IMR-90 (cell line): Measurements from ENCODE around the gene EYS. TPM values are rescaled to one million over a fixed set of nuclear protein-coding genes. Genes with fewer than 3 reads are reported as not detected.

ENCODE experiments used
- ATAC-seq: fragments of 200-7000 bp; cut with Tn5 transposase; 2 replicates; pipeline ENCODE4 v1.9.1; 2020; ENCODE audit warnings: low read depth, mild to moderate bottlenecking, moderate library complexity
- BruUV-seq: library from RNA; stranded (reverse); fragments of 400-500 nt; replicated peaks from 2 replicates; lab custom pipeline; 2021; lab: Mats Ljungman, UMichigan
- CTCF ChIA-PET: fragments of 300-600 bp; formaldehyde crosslinking; extraction: SDS; loops from one replicate; lab custom pipeline; 2021; ENCODE audit warnings: antibody characterized with exemption; lab: Yijun Ruan, JAX
- POLR2A ChIA-PET: fragments of 300-600 bp; sonication (Branson Sonifier 250); formaldehyde crosslinking; loops from one replicate; lab custom pipeline; 2022; ENCODE audit warnings: antibody characterized with exemption; ENCODE audit not compliant: unreplicated experiment; lab: Charles Lee
- DNase-seq: peaks from one replicate; pipeline ENCODE4 v3.0.0; 2013
- H2AFZ ChIP-seq: replicated peaks from 2 replicates; pipeline ENCODE3; 2013; ENCODE audit warnings: low read length, mild to moderate bottlenecking; ENCODE audit not compliant: poor library complexity
- H2AK5ac ChIP-seq: 2 replicates; pipeline ENCODE4 v1.6.1; 2013; ENCODE audit warnings: low read depth, low read length, inconsistent platforms
- H2AK9ac ChIP-seq: replicated peaks from 2 replicates; pipeline ENCODE3; 2013; ENCODE audit warnings: mild to moderate bottlenecking, low read depth, low read length, moderate library complexity; ENCODE audit not compliant: poor library complexity
- H2BK120ac ChIP-seq: 2 replicates; pipeline ENCODE4 v1.6.1; 2013; ENCODE audit warnings: low read depth, low read length, inconsistent platforms
- H2BK15ac ChIP-seq: 3 replicates; pipeline ENCODE4 v1.6.1; 2013; ENCODE audit warnings: low read depth, low read length, inconsistent platforms
- H2BK20ac ChIP-seq: 2 replicates; pipeline ENCODE4 v1.6.1; 2013; ENCODE audit warnings: low read depth, mild to moderate bottlenecking, inconsistent platforms, low read length, moderate library complexity
- H2BK5ac ChIP-seq: 2 replicates; pipeline ENCODE4 v1.6.1; 2013; ENCODE audit warnings: mild to moderate bottlenecking, low read depth, low read length, inconsistent platforms; ENCODE audit not compliant: poor library complexity, severe bottlenecking
- H3K14ac ChIP-seq: replicated peaks from 2 replicates; pipeline ENCODE4 v1.6.1; 2013; ENCODE audit warnings: low read depth, low read length, inconsistent platforms
- H3K18ac ChIP-seq: 2 replicates; pipeline ENCODE4 v1.6.1; 2013; ENCODE audit warnings: low read depth, low read length, control low read depth
- H3K23ac ChIP-seq: 2 replicates; pipeline ENCODE4 v1.6.1; 2013; ENCODE audit warnings: low read depth, low read length, inconsistent platforms
- H3K27ac ChIP-seq: 2 replicates; pipeline ENCODE4 v1.5.1; 2013; ENCODE audit warnings: mild to moderate bottlenecking, control low read depth, low read length; ENCODE audit not compliant: insufficient read depth
- H3K27me3 ChIP-seq: 2 replicates; pipeline ENCODE4 v1.6.1; 2013; ENCODE audit warnings: low read length; ENCODE audit not compliant: control insufficient read depth, insufficient read depth
- H3K36me3 ChIP-seq: 2 replicates; pipeline ENCODE4 v1.6.1; 2013; ENCODE audit warnings: low read length, mixed read lengths; ENCODE audit not compliant: control insufficient read depth, insufficient read depth
- H3K4ac ChIP-seq: 2 replicates; pipeline ENCODE4 v1.6.1; 2013; ENCODE audit warnings: low read depth, low read length, inconsistent platforms
- H3K4me1 ChIP-seq: 2 replicates; pipeline ENCODE4 v1.6.1; 2013; ENCODE audit warnings: low read length, mixed read lengths; ENCODE audit not compliant: control insufficient read depth, insufficient read depth
- H3K4me2 ChIP-seq: 2 replicates; pipeline ENCODE4 v1.6.1; 2013; ENCODE audit warnings: low read depth, mild to moderate bottlenecking, control low read depth, low read length, moderate library complexity
- H3K4me3 ChIP-seq: 2 replicates; pipeline ENCODE4 v1.5.1; 2013; ENCODE audit warnings: low read depth, mild to moderate bottlenecking, control low read depth, low read length, moderate library complexity; ENCODE audit not compliant: insufficient read depth
- H3K56ac ChIP-seq: 2 replicates; pipeline ENCODE4 v1.6.1; 2013; ENCODE audit warnings: low read length, inconsistent platforms; ENCODE audit not compliant: insufficient read depth; ENCODE audit errors: extremely low read depth
- H3K79me1 ChIP-seq, 2 experiments: 2 replicates each; pipeline ENCODE4 v1.6.1; 2013; ENCODE audit warnings: low read length in 2 of 2, inconsistent platforms in 1 of 2, low read depth in 1 of 2
- H3K9ac ChIP-seq: 2 replicates; pipeline ENCODE4 v1.6.1; 2013; ENCODE audit warnings: low read depth, low read length, control low read depth
- H3K9me1 ChIP-seq: 2 replicates; pipeline ENCODE4 v1.6.1; 2013; ENCODE audit warnings: low read length, inconsistent platforms; ENCODE audit not compliant: insufficient read depth
- H3K9me3 ChIP-seq: 2 replicates; pipeline ENCODE4 v1.6.1; 2013; ENCODE audit warnings: low read length; ENCODE audit not compliant: control insufficient read depth, insufficient read depth
- H4K20me1 ChIP-seq: 2 replicates; pipeline ENCODE4 v1.6.1; 2013; ENCODE audit warnings: low read length, inconsistent platforms; ENCODE audit not compliant: insufficient read depth
- H4K5ac ChIP-seq: 2 replicates; pipeline ENCODE4 v1.6.1; 2013; ENCODE audit warnings: mild to moderate bottlenecking, low read depth, low read length, control low read depth
- H4K8ac ChIP-seq, 2 experiments: 2 replicates each; pipeline ENCODE4 v1.6.1; 2013; ENCODE audit warnings: low read depth in 2 of 2, low read length in 2 of 2, control low read depth in 1 of 2, inconsistent platforms in 1 of 2
- H4K91ac ChIP-seq: 2 replicates; pipeline ENCODE4 v1.6.1; 2013; ENCODE audit warnings: low read depth, low read length, inconsistent platforms; ENCODE audit not compliant: insufficient read depth
- CTCF ChIP-seq: conservative IDR thresholded peaks from 2 replicates; pipeline ENCODE4 v1.5.1; 2012; ENCODE audit warnings: mild to moderate bottlenecking, low read depth, low read length, improper control_type of control experiment
- ELK1 ChIP-seq: fragments of 150-350 bp; IDR thresholded peaks from 2 replicates; pipeline ENCODE4 v1.6.1; 2016; ENCODE audit warnings: low read depth, mild to moderate bottlenecking, low read length, moderate library complexity, borderline replicate concordance
- POLR2A ChIP-seq: IDR thresholded peaks from 2 replicates; pipeline ENCODE4 v1.6.1; 2012; ENCODE audit warnings: mild to moderate bottlenecking, low read depth, low read length
- WGBS, 2 experiments: methylation state at CpG; one replicate each; pipeline versions ENCODE4 v1.1.5 to v1.1.7; 2013; ENCODE audit warnings: missing lambda C conversion rate in 2 of 2; ENCODE audit not compliant: insufficient read length in 1 of 2; ENCODE audit errors: extremely low coverage in 2 of 2; 5-methylcytosine and 5-hydroxymethylcytosine counted together
- dilution Hi-C: fragments of 300-500 bp; cut with HindIII; formaldehyde crosslinking; loops from one replicate; pipeline ENCODE4 v1.14.3; 2018; ENCODE audit warnings: low sequenced_read_pairs; ENCODE audit not compliant: unreplicated experiment
- in situ Hi-C: fragments of 300-500 bp; cut with MboI; formaldehyde crosslinking; loops from 3 replicates; pipeline ENCODE4 v1.14.3; 2019; ENCODE audit warnings: low sequenced_read_pairs, inconsistent platforms, mixed read lengths
- intact Hi-C: fragments of 100-400 bp; cut with micrococcal nuclease; formaldehyde crosslinking; loops from 2 replicates; pipeline ENCODE4 v1.10.0; 2022
- polyA plus RNA-seq, 3 experiments: library from polyadenylated mRNA; depleted of rRNA; stranded (reverse); fragments of >200 nt; gene quantifications; 2 replicates each; pipeline ENCODE4 v1.2.3, GENCODE V29; 2012; ENCODE audit warnings: low replicate concordance in 1 of 3
- total RNA-seq: library from RNA; depleted of rRNA; stranded (reverse); fragments of >200 nt; gene quantifications from 2 replicates; pipeline ENCODE4 v1.2.3, GENCODE V29; 2012

The EYS gene
- total and polyA plus RNA-seq, 2 of the 4 experiments (the other 2 are of a cell fraction), result under 0.01 TPM; not detected in 1

GRCh38 chr6:63732336-63732735, 1974.7 kb downstream of the EYS start:
- H3K79me1 ChIP-seq, result no peaks in the 10 kb centered on the region
- no peak overlapping the region for H2AK5ac ChIP-seq
- no peak overlapping the region for H3K23ac ChIP-seq
- H3K9me3 ChIP-seq, result no peaks in the 10 kb centered on the region
- ChIA-PET CTCF (no interaction called here), POLR2A (interaction anchor here (0.6 kb wide), 1 partner anchor 1070 kb away, joined by 3 read pairs; no protein-coding TSS in a partner anchor)
- H2BK20ac ChIP-seq, result no peak overlapping the region
- 0 out of 2 replicates have a peak, but pooled peaks cover 4% of the 10 kb centered on the region for H3K9me1 ChIP-seq
- H3K4ac ChIP-seq, result no peak overlapping the region
- no peak overlapping the region for H4K8ac ChIP-seq
- WGBS, 2 experiments, result no CpG with 5 or more reads among the region's 2 CpGs
- H3K4me1 ChIP-seq, result peaks cover 2% of the 10 kb centered on the region; the same call in 1 of the 2 replicates
- H2AK9ac ChIP-seq, result no peak overlapping the region
- dilution Hi-C loops, result no loop called here
- H3K36me3 ChIP-seq, result no peaks in the 10 kb centered on the region
- H4K91ac ChIP-seq, result no peak overlapping the region
- no peak for TF ChIP-seq ELK1
- TF ChIP-seq POLR2A, result no peak
- no peak for TF ChIP-seq CTCF
- H3K9ac ChIP-seq, result no peak overlapping the region
- peak; percentile 66 for ATAC-seq
- no peak overlapping the region for H2AFZ ChIP-seq
- DNase-seq, result peak; percentile 47
- no peak overlapping the region for H3K4me3 ChIP-seq
- H2BK120ac ChIP-seq, result no peak overlapping the region
- no peak overlapping the region for H2BK5ac ChIP-seq
- H2BK15ac ChIP-seq, result no peak overlapping the region
- intact Hi-C loops, result no loop called here
- H3K27me3 ChIP-seq, result no peaks in the 10 kb centered on the region
- H4K5ac ChIP-seq, result no peak overlapping the region
- no TSS peak for BruUV-seq
- no peaks in the 10 kb centered on the region for H4K20me1 ChIP-seq
- in situ Hi-C loops, result no loop called here
- no peak overlapping the region for H3K18ac ChIP-seq
- H3K4me2 ChIP-seq, result no peak overlapping the region
- H3K56ac ChIP-seq, result no peak overlapping the region
- H3K14ac ChIP-seq, result no peak overlapping the region
- no peak overlapping the region for H3K27ac ChIP-seq
